Gastrocnemius medialis (tissue), 4 donors: ENCODE results near the gene HOXB2.

ENCODE experiments used
- POLR2A ChIP-seq, 2 donors: fragments of 450-650 bp; IDR thresholded peaks; one replicate each; pipeline ENCODE4 v1.6.1; 2017; ENCODE audit warnings: antibody characterized with exemption in 2 of 2, mild to moderate bottlenecking in 2 of 2, moderate library complexity in 2 of 2
- TF ChIP-seq, protein P1 (sequence below), 5 experiments: fragments of 450-650 bp in 3 of 5; fragments of 200-600 bp in 2 of 5; sonication (generic) in 2 of 5; IDR thresholded peaks in 4 of 5; conservative IDR thresholded peaks in 1 of 5; 1 replicate in 4 of 5; 2 replicates in 1 of 5; pipeline ENCODE4 v1.5.1; 2016 to 2019; ENCODE audit warnings: antibody characterized with exemption in 5 of 5, mild to moderate bottlenecking in 3 of 5, moderate library complexity in 3 of 5

DNA sequence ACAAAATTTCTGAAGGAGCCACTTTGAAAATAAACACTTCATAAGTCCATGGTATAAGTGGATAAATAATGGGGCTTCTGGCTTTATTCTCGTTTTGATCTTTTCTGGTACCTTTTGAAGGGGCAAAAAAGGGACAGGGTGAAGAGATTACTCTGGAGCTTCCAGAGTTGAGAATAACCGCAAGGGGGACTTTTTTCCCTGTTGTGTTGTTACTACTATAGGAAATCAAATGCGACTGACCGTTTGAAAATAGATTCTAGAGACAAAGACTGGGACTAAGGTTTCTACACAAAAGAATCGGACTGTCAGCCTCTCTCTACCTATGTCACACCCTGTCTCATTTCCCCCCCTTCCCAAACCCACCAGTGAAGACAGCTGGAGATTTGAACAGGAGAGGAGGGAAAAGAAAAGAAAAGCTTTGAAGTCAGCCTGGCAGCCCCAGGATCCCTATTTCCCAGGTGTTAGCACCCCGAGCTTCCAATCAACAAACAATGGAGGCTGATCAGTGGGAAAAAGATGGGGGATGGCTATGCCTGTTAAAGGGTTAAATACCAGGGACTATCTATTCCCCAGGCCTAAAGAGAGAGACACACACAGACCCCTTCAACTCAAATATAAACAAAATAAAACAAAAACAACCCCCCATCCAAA is 24.9 kb upstream of the HOXB2 start:
- no peak for TF ChIP-seq POLR2A (IDR thresholded peaks at IDR 0.05)
- TF ChIP-seq, protein P1, sequence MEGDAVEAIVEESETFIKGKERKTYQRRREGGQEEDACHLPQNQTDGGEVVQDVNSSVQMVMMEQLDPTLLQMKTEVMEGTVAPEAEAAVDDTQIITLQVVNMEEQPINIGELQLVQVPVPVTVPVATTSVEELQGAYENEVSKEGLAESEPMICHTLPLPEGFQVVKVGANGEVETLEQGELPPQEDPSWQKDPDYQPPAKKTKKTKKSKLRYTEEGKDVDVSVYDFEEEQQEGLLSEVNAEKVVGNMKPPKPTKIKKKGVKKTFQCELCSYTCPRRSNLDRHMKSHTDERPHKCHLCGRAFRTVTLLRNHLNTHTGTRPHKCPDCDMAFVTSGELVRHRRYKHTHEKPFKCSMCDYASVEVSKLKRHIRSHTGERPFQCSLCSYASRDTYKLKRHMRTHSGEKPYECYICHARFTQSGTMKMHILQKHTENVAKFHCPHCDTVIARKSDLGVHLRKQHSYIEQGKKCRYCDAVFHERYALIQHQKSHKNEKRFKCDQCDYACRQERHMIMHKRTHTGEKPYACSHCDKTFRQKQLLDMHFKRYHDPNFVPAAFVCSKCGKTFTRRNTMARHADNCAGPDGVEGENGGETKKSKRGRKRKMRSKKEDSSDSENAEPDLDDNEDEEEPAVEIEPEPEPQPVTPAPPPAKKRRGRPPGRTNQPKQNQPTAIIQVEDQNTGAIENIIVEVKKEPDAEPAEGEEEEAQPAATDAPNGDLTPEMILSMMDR (IDR thresholded peaks at IDR 0.05 in 4 of 5, conservative IDR thresholded peaks at IDR 0.05 in 1 of 5), result no peak
